ENCODE results near the gene MFRP.
A peak's percentile ranks its signal among the peaks of the same experiment; 100 is the strongest.

MFRP gene

GRCh38 chr11:119320240-119320775 is 26.2 kb downstream of the MFRP start:
- H3K4me3 ChIP-seq (ENCODE audit: low read depth, low read length): no peak overlapping the region
- no peak for TF ChIP-seq CTCF (IDR thresholded peaks at IDR 0.05; ENCODE audit: control insufficient read depth, extremely low read depth, insufficient read depth)
- no peak for DNase-seq (ENCODE audit: low read depth)

- no peak for DNase-seq (ENCODE audit: low read depth)
- no peak for TF ChIP-seq CTCF (IDR thresholded peaks at IDR 0.05; ENCODE audit: control insufficient read depth, extremely low read depth, insufficient read depth)
- no peak overlapping the region for H3K4me3 ChIP-seq (ENCODE audit: low read depth, low read length)
Observed at GRCh38 chr11:119319700-119320239, 26.7 kb downstream of the MFRP start.

DNA sequence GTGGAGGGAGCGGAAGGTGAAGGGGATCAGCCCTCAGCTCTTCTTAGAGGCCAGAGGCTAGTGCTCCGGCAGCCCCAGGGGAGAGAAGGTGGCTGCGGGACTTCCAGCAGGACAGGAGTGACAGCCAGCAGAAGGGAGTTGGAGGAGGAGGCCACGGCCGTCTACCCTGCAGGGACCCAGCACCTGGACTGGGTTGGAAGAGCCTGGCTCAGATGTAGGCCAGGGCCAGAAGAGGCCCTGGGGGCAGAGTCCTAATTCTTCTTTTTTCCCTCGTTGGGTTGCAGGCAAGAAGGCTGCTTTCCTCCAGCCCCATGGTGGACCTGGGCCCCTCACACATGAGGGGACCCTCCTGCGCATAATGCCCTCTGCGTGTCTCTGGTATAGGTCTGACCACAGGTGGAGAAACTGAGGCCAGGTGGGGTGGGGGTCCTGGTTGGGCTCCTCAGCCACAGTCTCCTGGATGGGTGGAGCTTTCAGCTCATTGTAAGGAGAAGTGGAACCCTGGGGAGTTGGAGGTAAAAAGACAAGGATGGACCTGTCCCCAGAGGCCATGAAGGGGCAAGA is 27.3 kb downstream of the MFRP start:
- TF ChIP-seq CTCF (IDR thresholded peaks at IDR 0.05; ENCODE audit: control insufficient read depth, extremely low read depth, insufficient read depth): no peak
- H3K4me3 ChIP-seq (ENCODE audit: low read depth, low read length): no peak overlapping the region
- DNase-seq (ENCODE audit: low read depth): no peak

- H3K4me3 ChIP-seq (ENCODE audit: low read depth, low read length): no peak overlapping the region
- TF ChIP-seq CTCF (IDR thresholded peaks at IDR 0.05; ENCODE audit: control insufficient read depth, extremely low read depth, insufficient read depth): no peak
- no peak for DNase-seq (ENCODE audit: low read depth)
Observed at GRCh38 chr11:119318240-119319135, 28.0 kb downstream of the MFRP start.

DNA sequence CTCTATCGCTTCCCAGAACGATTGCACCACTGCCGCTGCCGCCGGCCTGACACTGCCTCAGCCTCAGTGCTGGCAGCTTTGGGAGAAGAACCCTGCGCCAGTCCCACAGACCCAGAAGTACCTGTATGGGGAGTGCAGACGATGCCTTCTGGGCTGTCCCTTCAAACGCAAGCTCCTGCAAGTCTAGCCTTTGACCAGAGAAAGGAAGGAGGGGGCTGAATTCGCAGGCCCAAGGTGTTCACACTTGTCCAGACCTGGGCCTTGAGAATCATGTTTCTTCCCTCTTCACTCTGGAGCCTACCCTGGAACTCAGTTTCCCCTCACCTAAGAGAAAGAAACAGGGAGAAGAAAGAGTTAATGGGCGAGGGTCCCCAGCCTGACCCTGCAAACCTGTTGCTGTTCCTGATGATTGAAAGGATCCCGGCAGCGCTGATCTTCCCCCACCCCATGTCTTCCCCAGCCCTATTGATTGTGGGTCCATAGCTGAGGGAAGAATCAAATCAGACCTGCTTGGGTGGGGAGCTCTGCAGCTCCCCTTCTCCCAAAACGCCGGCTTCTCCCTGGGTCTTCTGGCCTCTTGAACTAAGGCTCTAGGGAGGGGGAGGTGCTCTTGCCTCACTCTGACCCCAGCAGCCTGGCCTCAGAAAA is 28.8 kb downstream of the MFRP start:
- no peak overlapping the region for H3K4me3 ChIP-seq (ENCODE audit: low read depth, low read length)
- no peak for DNase-seq (ENCODE audit: low read depth)
- no peak for TF ChIP-seq CTCF (IDR thresholded peaks at IDR 0.05; ENCODE audit: control insufficient read depth, extremely low read depth, insufficient read depth)

DNA sequence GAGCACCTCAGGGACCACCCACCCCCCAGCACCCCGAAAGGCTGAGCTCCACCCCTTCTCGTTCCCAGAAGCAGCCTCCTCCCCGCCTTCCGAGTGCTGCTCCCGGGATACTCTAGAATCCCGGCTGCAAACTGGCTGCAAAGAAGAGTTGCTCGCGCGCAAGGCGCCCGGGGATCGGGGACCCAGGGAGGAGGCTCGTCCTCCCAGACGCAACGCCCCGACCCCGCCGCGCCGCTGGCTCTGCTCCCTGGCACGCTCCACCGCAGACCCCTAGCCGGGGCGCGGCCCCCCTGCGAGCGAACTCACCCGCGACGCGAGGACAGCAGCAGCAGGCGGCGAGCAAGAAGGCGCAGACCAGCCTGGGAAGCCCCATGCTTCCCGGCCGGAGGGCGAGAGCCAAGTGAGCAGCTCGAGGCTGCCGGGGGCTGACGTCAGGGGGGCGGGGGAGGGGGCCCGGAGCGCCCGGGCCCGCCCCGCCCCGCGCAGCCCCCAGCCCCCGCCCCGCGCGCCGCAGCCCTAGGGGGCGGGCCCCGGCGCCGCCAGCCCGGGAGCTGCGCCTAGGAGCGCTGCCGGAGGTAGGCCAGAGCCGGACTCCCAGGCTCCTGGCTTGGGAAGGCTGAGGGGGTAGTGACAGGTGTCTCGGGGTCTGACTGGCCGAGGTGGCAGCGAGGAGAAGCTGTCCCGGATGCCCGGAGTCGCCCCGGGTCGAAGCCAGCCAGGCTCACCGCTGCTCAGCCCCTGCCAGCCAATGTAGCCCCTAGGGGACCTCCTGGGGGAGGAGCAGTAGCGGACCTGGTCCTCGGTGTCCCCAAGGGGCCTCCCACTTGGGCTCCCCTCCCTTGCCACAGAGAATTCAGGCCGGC is 29.5 kb downstream of the MFRP start, which contains the start of gene MCAM:
Gene MCAM, minus strand, starts transcription at position 402 of the 863 bp plus-strand sequence. Its CDS starts 29 bp downstream, at position 373.
- TF ChIP-seq CTCF (IDR thresholded peaks at IDR 0.05; ENCODE audit: control insufficient read depth, extremely low read depth, insufficient read depth): no peak
- DNase-seq (ENCODE audit: low read depth): no peak
- peak within 1 kb of the TSS; percentile 32 for H3K4me3 ChIP-seq (ENCODE audit: low read depth, low read length)
